ENCODE results near the gene TASOR.

DNA sequence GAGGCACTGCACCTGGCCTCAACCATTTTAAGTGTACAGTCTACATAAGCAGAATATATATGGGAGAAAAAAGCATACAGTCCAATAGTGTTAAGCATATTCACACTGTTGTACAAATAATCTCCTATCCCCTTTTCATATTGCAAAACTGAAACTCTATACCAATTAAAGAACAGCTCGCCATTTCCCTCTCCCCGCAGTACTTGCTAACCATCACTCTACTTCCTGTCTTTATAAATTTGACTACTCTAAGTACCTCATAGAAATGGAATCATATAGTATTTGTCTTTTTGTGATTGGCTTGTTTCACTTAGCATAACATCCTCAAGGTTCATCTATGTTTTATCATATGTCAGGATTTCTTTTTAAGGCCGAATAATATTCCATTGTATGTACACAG, 21.6 kb upstream of the TASOR start:
- TF ChIP-seq, protein P1, sequence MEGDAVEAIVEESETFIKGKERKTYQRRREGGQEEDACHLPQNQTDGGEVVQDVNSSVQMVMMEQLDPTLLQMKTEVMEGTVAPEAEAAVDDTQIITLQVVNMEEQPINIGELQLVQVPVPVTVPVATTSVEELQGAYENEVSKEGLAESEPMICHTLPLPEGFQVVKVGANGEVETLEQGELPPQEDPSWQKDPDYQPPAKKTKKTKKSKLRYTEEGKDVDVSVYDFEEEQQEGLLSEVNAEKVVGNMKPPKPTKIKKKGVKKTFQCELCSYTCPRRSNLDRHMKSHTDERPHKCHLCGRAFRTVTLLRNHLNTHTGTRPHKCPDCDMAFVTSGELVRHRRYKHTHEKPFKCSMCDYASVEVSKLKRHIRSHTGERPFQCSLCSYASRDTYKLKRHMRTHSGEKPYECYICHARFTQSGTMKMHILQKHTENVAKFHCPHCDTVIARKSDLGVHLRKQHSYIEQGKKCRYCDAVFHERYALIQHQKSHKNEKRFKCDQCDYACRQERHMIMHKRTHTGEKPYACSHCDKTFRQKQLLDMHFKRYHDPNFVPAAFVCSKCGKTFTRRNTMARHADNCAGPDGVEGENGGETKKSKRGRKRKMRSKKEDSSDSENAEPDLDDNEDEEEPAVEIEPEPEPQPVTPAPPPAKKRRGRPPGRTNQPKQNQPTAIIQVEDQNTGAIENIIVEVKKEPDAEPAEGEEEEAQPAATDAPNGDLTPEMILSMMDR (IDR thresholded peaks at IDR 0.05; ENCODE audit: insufficient read depth, low read length): no peak
- TF ChIP-seq, protein P2, sequence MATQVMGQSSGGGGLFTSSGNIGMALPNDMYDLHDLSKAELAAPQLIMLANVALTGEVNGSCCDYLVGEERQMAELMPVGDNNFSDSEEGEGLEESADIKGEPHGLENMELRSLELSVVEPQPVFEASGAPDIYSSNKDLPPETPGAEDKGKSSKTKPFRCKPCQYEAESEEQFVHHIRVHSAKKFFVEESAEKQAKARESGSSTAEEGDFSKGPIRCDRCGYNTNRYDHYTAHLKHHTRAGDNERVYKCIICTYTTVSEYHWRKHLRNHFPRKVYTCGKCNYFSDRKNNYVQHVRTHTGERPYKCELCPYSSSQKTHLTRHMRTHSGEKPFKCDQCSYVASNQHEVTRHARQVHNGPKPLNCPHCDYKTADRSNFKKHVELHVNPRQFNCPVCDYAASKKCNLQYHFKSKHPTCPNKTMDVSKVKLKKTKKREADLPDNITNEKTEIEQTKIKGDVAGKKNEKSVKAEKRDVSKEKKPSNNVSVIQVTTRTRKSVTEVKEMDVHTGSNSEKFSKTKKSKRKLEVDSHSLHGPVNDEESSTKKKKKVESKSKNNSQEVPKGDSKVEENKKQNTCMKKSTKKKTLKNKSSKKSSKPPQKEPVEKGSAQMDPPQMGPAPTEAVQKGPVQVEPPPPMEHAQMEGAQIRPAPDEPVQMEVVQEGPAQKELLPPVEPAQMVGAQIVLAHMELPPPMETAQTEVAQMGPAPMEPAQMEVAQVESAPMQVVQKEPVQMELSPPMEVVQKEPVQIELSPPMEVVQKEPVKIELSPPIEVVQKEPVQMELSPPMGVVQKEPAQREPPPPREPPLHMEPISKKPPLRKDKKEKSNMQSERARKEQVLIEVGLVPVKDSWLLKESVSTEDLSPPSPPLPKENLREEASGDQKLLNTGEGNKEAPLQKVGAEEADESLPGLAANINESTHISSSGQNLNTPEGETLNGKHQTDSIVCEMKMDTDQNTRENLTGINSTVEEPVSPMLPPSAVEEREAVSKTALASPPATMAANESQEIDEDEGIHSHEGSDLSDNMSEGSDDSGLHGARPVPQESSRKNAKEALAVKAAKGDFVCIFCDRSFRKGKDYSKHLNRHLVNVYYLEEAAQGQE (IDR thresholded peaks at IDR 0.05; ENCODE audit: insufficient replicate concordance, low read depth): no peak
- no peak for TF ChIP-seq POLR2AphosphoS5 (IDR thresholded peaks at IDR 0.05; ENCODE audit: low read depth)
